GM21515 (cell line): ENCODE results near the gene RAB40C.

ENCODE experiments used
- ATAC-seq: cut with Tn5 transposase; IDR thresholded peaks from one replicate; pipeline ENCODE4 v1.9.1; 2021; ENCODE audit not compliant: unreplicated experiment

RAB40C gene

DNA sequence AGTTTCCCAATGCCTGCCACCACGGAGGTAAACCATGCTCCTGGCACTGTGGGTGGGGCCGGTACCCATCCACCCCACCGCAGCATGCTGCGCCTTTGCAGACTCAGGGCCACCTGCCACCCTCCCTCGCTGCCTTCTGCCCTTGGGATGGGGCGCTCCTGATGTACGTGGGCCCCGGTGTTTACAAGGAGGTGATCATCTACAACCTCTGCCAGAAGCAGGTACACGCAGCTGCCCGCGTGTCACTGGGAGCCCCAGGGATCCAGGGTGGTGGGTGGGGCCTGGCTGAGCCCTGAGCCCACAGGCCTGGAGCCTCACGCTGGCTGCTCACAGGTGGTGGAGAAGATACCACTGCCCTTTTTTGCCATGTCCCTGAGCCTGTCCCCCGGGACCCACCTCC, 76.7 kb downstream of the RAB40C start:
- ATAC-seq = no peak

- ATAC-seq = no peak
These were observed 77.4 kb downstream of the RAB40C start for GRCh38 chr16:667113-667779.

GRCh38 chr16:667780-668518, 78.1 kb downstream of the RAB40C start, which contains the start of gene RHOT2:
Gene RHOT2, plus strand, starts transcription at chr16:668132. Its CDS starts 68 bp downstream, at chr16:668200.
- ATAC-seq = no peak

GRCh38 chr16:668519-669171, 78.8 kb downstream of the RAB40C start:
- no peak for ATAC-seq

DNA sequence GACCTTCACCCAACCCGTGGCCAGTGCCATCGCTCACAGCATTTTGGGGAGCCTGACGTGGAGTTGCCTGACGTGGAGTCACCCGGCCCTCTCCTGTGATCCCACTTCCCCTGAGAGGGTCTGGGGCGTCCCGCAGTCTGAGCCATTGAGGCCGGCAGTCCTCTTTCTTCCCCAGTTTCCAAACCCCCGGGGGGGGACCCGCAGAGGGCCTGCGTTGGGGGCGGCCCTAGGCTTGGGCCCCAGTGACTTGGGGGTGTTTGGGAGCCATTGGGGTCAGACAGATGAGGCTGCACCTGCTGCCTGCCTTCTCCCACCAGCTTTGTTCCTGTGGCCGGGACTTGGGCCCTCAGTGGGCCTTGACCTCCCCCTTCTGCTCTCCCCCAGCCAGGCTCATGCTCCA, 79.8 kb downstream of the RAB40C start:
- no peak for ATAC-seq

DNA sequence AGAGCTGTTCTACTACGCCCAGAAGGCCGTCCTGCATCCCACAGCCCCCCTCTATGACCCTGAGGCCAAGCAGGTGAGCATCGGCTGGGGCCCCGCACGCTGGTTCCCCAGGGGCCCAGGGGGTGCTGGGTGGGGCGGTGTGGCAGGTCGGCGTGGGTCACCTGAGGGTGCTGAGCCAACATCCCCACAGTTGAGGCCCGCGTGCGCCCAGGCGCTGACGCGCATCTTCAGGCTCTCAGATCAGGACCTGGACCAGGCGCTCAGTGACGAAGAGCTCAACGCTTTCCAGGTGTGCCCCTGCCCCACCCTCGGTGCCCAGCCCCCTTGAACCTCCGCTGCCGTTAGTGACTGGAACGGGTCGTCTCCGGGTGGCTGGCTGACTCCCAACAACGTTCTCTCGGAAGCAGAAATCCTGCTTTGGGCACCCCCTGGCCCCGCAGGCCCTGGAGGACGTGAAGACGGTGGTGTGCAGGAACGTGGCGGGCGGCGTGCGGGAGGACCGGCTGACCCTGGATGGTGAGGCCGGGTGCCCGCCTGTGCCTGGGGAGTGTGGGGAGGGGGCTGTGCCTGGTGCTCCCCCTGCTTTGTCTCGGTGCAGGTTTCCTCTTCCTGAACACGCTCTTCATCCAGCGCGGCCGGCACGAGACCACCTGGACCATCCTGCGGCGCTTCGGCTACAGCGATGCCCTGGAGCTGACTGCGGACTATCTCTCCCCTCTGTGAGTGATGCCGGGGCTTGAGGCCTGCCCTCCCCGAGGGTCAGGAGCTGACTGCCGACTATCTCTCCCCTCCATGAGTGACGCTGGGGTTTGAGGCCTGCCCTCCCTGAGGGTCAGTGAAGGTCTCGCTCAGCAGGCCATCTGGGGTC, 80.9 kb downstream of the RAB40C start:
- ATAC-seq = no peak

DNA sequence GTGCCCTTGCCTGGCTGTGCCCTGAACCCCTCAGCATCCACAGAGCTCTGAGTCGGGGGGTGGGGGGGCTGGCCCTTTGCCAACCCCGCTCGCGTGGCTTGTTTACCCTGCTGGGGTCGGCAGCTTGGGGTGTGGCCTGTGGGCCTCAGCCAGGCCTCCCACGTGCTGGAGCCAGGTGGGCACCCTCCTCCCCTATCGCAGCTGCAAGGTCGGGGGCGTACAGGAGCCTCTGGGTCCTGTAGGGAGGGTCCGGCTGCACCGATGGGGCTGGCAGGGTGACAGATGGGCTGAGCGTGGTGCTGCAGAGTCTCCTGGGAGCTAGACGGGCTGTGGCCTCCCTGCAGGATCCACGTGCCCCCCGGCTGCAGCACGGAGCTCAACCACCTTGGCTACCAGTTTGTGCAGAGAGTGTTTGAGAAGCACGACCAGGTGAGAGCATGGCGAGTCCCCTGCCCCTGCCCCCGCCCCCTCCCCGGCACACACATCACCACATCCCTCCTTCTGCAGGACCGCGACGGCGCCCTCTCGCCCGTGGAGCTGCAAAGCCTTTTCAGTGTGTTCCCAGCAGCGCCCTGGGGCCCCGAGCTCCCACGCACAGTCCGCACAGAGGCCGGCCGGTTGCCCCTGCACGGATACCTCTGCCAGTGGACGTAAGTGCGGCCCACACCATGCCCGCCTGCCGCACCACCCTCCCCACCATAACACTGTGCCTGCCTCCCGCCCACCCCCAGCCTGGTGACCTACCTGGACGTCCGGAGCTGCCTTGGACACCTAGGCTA, 81.7 kb downstream of the RAB40C start:
- no peak for ATAC-seq

GRCh38 chr16:672371-672770, 82.5 kb downstream of the RAB40C start:
- ATAC-seq = no peak

GRCh38 chr16:672851-673250, 83.0 kb downstream of the RAB40C start:
- ATAC-seq = no peak

DNA sequence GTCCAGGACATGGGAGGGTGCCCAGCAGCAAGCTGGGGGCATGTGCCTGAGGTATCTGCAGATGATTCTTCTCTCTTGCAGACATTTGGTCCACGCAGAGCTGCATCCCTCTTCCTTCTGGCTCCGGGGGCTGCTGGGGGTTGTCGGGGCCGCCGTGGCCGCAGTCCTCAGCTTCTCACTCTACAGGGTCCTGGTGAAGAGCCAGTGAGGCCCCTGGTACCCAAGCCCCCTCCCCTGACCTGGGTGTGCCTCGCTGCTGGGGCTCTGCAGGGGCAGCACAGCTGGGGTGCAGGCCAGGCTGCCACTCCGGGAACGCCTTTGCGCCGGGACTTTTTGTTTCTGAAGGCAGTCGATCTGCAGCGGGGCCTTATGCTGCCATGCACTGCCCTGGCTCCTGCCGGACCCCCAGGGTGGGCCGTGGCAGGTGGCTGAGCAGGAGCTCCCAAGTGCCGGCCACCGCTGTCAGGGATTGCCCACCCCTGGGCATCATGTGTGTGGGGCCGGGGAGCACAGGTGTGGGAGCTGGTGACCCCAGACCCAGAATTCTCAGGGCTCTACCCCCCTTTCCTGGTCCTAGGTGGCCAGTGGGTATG, 83.6 kb downstream of the RAB40C start:
- no peak for ATAC-seq

GRCh38 chr16:674214-674881, 84.5 kb downstream of the RAB40C start:
- ATAC-seq = no peak

- ATAC-seq = no peak
These were observed 85.4 kb downstream of the RAB40C start, which contains the start of gene RHBDL1 for GRCh38 chr16:674968-675883. Gene RHBDL1, plus strand, starts transcription at chr16:675671. Its CDS starts 120 bp downstream, at chr16:675791.

GRCh38 chr16:675884-676564, 86.2 kb downstream of the RAB40C start:
- no peak for ATAC-seq

DNA sequence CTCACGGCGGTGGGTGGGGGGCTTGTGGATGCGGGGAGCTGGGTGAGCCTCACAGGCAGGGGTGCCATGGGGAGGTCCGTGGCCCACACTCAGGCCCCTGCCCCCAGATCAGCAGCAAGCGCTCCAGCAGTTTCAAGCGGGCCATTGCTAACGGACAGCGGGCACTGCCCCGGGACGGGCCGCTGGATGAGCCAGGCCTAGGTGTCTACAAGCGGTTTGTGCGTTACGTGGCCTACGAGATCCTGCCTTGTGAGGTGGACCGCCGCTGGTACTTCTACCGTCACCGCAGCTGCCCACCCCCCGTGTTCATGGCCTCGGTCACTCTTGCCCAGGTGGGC, 86.7 kb downstream of the RAB40C start:
- ATAC-seq = no peak

GRCh38 chr16:676913-677312, 87.0 kb downstream of the RAB40C start:
- ATAC-seq = no peak

GRCh38 chr16:677316-678190, 87.7 kb downstream of the RAB40C start:
- no peak for ATAC-seq
